HCT116 (cell line): Measurements from ENCODE around the gene CLIP2. TPM values are rescaled to one million over a fixed set of nuclear protein-coding genes. Genes with fewer than 3 reads are reported as not detected.
"Not testable (repeated sequence)": the region's sequence is repeated elsewhere in the genome, so short reads cannot be mapped to it uniquely, and the experiment has no call there.

Experiments
- ATAC-seq: fragments of 200-7000 bp; cut with Tn5 transposase; 2 replicates; pipeline ENCODE4 v1.9.1; 2020; ENCODE audit warnings: mild to moderate bottlenecking, moderate library complexity
- BruUV-seq: library from RNA; stranded (reverse); fragments of 400-500 nt; replicated peaks from 2 replicates; lab custom pipeline; 2021; lab: Mats Ljungman, UMichigan
- CTCF ChIA-PET: fragments of 300-600 bp; sonication (Branson Sonifier 250); formaldehyde crosslinking; loops from one replicate; lab custom pipeline; 2021; ENCODE audit warnings: antibody characterized with exemption; lab: Charles Lee
- POLR2A ChIA-PET: fragments of 300-600, 350-600 bp; sonication (Branson Sonifier 250); formaldehyde crosslinking; loops from one replicate; lab custom pipeline; 2021; ENCODE audit warnings: antibody characterized with exemption; lab: Charles Lee
- RAD21 ChIA-PET, 2 experiments: fragments of 300-600 bp; sonication (Branson Sonifier 250); formaldehyde crosslinking; loops; one replicate each; lab custom pipeline; 2023; ENCODE audit warnings: low total read pairs in 2 of 2; ENCODE audit not compliant: uncharacterized antibody in 2 of 2, unreplicated experiment in 2 of 2, low non-redundant PET in 1 of 2; lab: Charles Lee
- DNase-seq: peaks from one replicate; pipeline ENCODE4 v3.0.0-alpha.2; 2010; ENCODE audit warnings: low read depth, low spot score
- H2AFZ ChIP-seq: fragments of 200-600 bp; shearing (Covaris generic), sonication (generic); 2 replicates; pipeline ENCODE4 v1.6.1; 2017; ENCODE audit warnings: low read depth, mixed run types, mixed read lengths, antibody characterized with exemption, low read length; ENCODE audit not compliant: poor library complexity, severe bottlenecking
- H3K27ac ChIP-seq: 2 replicates; pipeline ENCODE4 v1.5.1; 2012; ENCODE audit warnings: low read depth, low read length
- H3K27me3 ChIP-seq: fragments of 200-600 bp; sonication (generic); 2 replicates; pipeline ENCODE4 v1.6.1; 2016; ENCODE audit warnings: mixed run types, low read length, mixed read lengths; ENCODE audit not compliant: insufficient read depth
- H3K36me3 ChIP-seq, 2 experiments: fragments of 200-500 bp in 1 of 2; fragments of 200-600 bp in 1 of 2; sonication (Bioruptor generic) in 1 of 2; sonication (generic) in 1 of 2; 2 replicates each; pipeline versions ENCODE4 v1.5.1 to v1.6.1; 2014 to 2016; ENCODE audit warnings: low read length in 2 of 2, inconsistent platforms in 1 of 2, mixed read lengths in 1 of 2, mixed run types in 1 of 2; ENCODE audit not compliant: insufficient read depth in 2 of 2, control insufficient read depth in 1 of 2
- H3K4me1 ChIP-seq, 2 experiments: fragments of 200-600 bp in 1 of 2; sonication (generic) in 1 of 2; 2 replicates each; pipeline versions ENCODE4 v1.5.1 to v1.6.1; 2012 to 2017; ENCODE audit warnings: low read length in 2 of 2, inconsistent platforms in 1 of 2, mild to moderate bottlenecking in 1 of 2, mixed read lengths in 1 of 2, mixed run types in 1 of 2, moderate library complexity in 1 of 2; ENCODE audit not compliant: insufficient read depth in 2 of 2, control insufficient read depth in 1 of 2
- H3K4me2 ChIP-seq: fragments of 200-600 bp; sonication (generic); 2 replicates; pipeline ENCODE4 v1.6.1; 2017; ENCODE audit warnings: mixed run types, low read length, mixed read lengths
- H3K4me3 ChIP-seq, 2 experiments: fragments of 200-600 bp in 1 of 2; sonication (generic) in 1 of 2; replicated peaks in 1 of 2; 2 replicates each; pipeline ENCODE4 v1.5.1; 2011 to 2016; ENCODE audit warnings: low read length in 2 of 2, control low read depth in 1 of 2, low read depth in 1 of 2, mild to moderate bottlenecking in 1 of 2, mixed read lengths in 1 of 2, mixed run types in 1 of 2
- H3K79me2 ChIP-seq: fragments of 200-600 bp; sonication (generic); 2 replicates; pipeline ENCODE4 v1.6.1; 2017; ENCODE audit warnings: mild to moderate bottlenecking, mixed run types, low read length, moderate library complexity, mixed read lengths; ENCODE audit not compliant: insufficient read depth
- H3K9ac ChIP-seq: fragments of 200-600 bp; sonication (generic); 2 replicates; pipeline ENCODE4 v1.6.1; 2016; ENCODE audit warnings: low read length, mixed read lengths
- H3K9me2 ChIP-seq: fragments of 200-600 bp; sonication (generic), shearing (Covaris generic); 2 replicates; pipeline ENCODE4 v1.6.1; 2017; ENCODE audit warnings: mixed run types, mild to moderate bottlenecking, moderate library complexity; ENCODE audit not compliant: insufficient read depth
- H3K9me3 ChIP-seq, 2 experiments: fragments of 200-500 bp in 1 of 2; fragments of 200-600 bp in 1 of 2; sonication (Bioruptor generic) in 1 of 2; sonication (generic) in 1 of 2; 2 replicates each; pipeline ENCODE4 v1.6.1; 2014 to 2017; ENCODE audit warnings: low read length in 2 of 2, mixed read lengths in 2 of 2, inconsistent platforms in 1 of 2, low read depth in 1 of 2, mild to moderate bottlenecking in 1 of 2, mixed run types in 1 of 2, moderate library complexity in 1 of 2; ENCODE audit not compliant: control insufficient read depth in 1 of 2, insufficient read depth in 1 of 2
- H4K20me1 ChIP-seq: fragments of 200-600 bp; sonication (generic), shearing (Covaris generic); 2 replicates; pipeline ENCODE4 v1.6.1; 2017; ENCODE audit warnings: mixed run types, mild to moderate bottlenecking, moderate library complexity; ENCODE audit not compliant: insufficient read depth
- ZNF274 ChIP-seq: fragments of 200-500 bp; sonication (Bioruptor generic); IDR thresholded peaks from 2 replicates; pipeline ENCODE4 v1.6.1; 2014; ENCODE audit warnings: mild to moderate bottlenecking, low read depth, low read length, inconsistent platforms
- intact Hi-C: fragments of 100-400 bp; cut with micrococcal nuclease; formaldehyde crosslinking; loops from 2 replicates; pipeline ENCODE4 v1.10.0; 2022
- total RNA-seq: library from RNA; stranded (reverse); gene quantifications from one replicate; pipeline ENCODE4 v1.2.1, GENCODE V29; 2021; ENCODE audit not compliant: unreplicated experiment

CLIP2 gene
- total RNA-seq, 1 experiment from 2014 or later: 40.1 TPM

- POLR2A ChIA-PET: no interaction called here
- ATAC-seq: no peak
- Histone ChIP-seq H3K9me3 (no peaks in the 10 kb centered on the region), H3K4me2 (no peak overlapping the region), H3K4me1 (peaks cover 2 to 13% of the 10 kb centered on the region in 2 experiments; a peak in 2 of 4 replicates), H2AFZ (no peak overlapping the region), H4K20me1 (no peaks in the 10 kb centered on the region), H3K27ac (no peak overlapping the region), H3K79me2 (no peaks in the 10 kb centered on the region), H3K4me3 (no peak overlapping the region), H3K27me3 (no peaks in the 10 kb centered on the region), H3K9me2 (no peaks in the 10 kb centered on the region), H3K9ac (no peak overlapping the region), H3K36me3 (no peaks in the 10 kb centered on the region)
- DNase-seq: no peak
- CTCF ChIA-PET: interaction anchor here (1.5 to 2.2 kb wide), 2 partner anchors 148 kb away, joined by 9 to 16 read pairs; no protein-coding TSS in a partner anchor
- intact Hi-C loops: loop anchor here (5.0 kb wide), 1 partner anchor 449 kb away; no protein-coding TSS in a partner anchor
- RAD21 ChIA-PET: no interaction called here
- TF ChIP-seq ZNF274: no peak
- BruUV-seq: no TSS peak
These were observed 129.3 kb downstream of the CLIP2 start for GRCh38 chr7:74418538-74418937.

GRCh38 chr7:74419232-74419631 is 130.0 kb downstream of the CLIP2 start:
- RAD21 ChIA-PET, H3K79me2 ChIP-seq, H3K4me3 ChIP-seq, H3K27ac ChIP-seq, BruUV-seq, H3K9me3 ChIP-seq, ATAC-seq, DNase-seq, H3K27me3 ChIP-seq, H3K9ac ChIP-seq, H3K9me2 ChIP-seq, H3K36me3 ChIP-seq, H2AFZ ChIP-seq, POLR2A ChIA-PET, H4K20me1 ChIP-seq: not testable (repeated sequence)
- CTCF ChIA-PET: interaction anchor here (2.2 kb wide), 1 partner anchor 147 kb away, joined by 9 read pairs; no protein-coding TSS in a partner anchor
- intact Hi-C loops: loop anchor here (5.0 kb wide), 1 partner anchor 448 kb away; no protein-coding TSS in a partner anchor
- Histone ChIP-seq H3K4me1 (peaks cover 2 to 13% of the 10 kb centered on the region in 2 experiments; a peak in 2 of 4 replicates), H3K4me2 (peak overlapping the region; percentile 17; the same call in 1 of the 2 replicates)
